Uterus (tissue), 4 donors: ENCODE data around the gene GLOD4. TPM values are rescaled to one million over a fixed set of nuclear protein-coding genes. Genes with fewer than 3 reads are reported as not detected.
A peak's percentile ranks its signal among the peaks of the same experiment; 100 is the strongest.

Experiments
- DNase-seq, 2 donors: peaks; one replicate each; pipeline ENCODE4 v3.0.0-alpha.2; 2019 to 2020
- H3K27ac ChIP-seq, 2 donors: fragments of 200-600 bp; sonication (generic); 1 replicate in 1 of 2; 2 replicates in 1 of 2; pipeline ENCODE4 v1.5.1; 2016 to 2018
- H3K27me3 ChIP-seq, 2 donors: fragments of 200-600 bp; sonication (generic); one replicate each; pipeline ENCODE4 v1.5.1; 2018 to 2019; ENCODE audit warnings: control low read depth in 1 of 2
- H3K36me3 ChIP-seq, 2 donors: fragments of 200-600 bp; sonication (generic); one replicate each; pipeline ENCODE4 v1.5.1; 2019; ENCODE audit warnings: control low read depth in 1 of 2
- H3K4me1 ChIP-seq, 2 donors: fragments of 200-600 bp; sonication (generic); one replicate each; pipeline ENCODE4 v1.5.1; 2018 to 2019; ENCODE audit warnings: control low read depth in 1 of 2
- H3K4me3 ChIP-seq, 2 donors: fragments of 200-600 bp; sonication (generic); 1 replicate in 1 of 2; 2 replicates in 1 of 2; pipeline ENCODE4 v1.5.1; 2018 to 2019; ENCODE audit warnings: mild to moderate bottlenecking in 1 of 2
- H3K9me3 ChIP-seq, 2 donors: fragments of 200-600 bp; sonication (generic); one replicate each; pipeline ENCODE4 v1.5.1; 2019; ENCODE audit warnings: control low read depth in 1 of 2
- CTCF ChIP-seq, 4 experiments: fragments of 200-600 bp in 2 of 4; fragments of 450-650 bp in 2 of 4; sonication (generic) in 2 of 4; IDR thresholded peaks; one replicate each; pipeline ENCODE4 v1.5.1; 2016 to 2019; ENCODE audit warnings: antibody characterized with exemption in 4 of 4, mild to moderate bottlenecking in 2 of 4, moderate library complexity in 1 of 4
- POLR2A ChIP-seq, 2 donors: fragments of 450-650 bp; IDR thresholded peaks; one replicate each; pipeline ENCODE4 v1.6.1; 2016; ENCODE audit warnings: antibody characterized with exemption in 2 of 2, mild to moderate bottlenecking in 1 of 2, moderate library complexity in 1 of 2
- intact Hi-C: fragments of 100-400 bp; cut with DNase I; formaldehyde crosslinking; loops from one replicate; pipeline ENCODE4 v1.15.1; 2023; ENCODE audit warnings: low total_unique reads
- total RNA-seq, 4 donors: library from RNA; depleted of rRNA in 3 of 4; stranded (reverse); fragments of >200 nt in 3 of 4; gene quantifications; one replicate each; pipeline versions ENCODE4 v1.1.0 to v1.2.4, GENCODE V29; 2014 to 2023
- donor health status: DM: yes; HTN: yes; CAD: no.

The GLOD4 gene
- total RNA-seq, 4 donors from 2014 or later, result 16.4 to 77.4 (median 35.8) TPM

DNA sequence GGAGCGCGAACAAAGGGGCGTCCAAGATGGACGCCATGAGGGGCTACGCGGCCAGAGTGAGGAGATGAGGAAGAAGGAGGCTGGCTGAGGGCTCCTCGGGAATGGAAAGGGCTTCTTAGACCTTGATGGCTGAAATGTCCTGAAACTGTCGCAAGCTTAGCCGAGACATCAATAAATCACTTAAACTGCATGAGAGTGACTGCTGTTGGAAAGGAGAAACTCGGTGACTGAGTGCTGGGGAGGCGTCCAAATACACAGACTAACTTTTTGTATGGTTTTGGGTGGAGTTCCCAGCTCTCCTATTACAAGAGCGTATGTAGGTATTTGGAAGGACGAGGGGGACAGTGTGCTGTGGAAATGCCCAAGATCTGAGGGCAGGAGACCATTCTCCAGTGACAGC is 28.7 kb downstream of the GLOD4 start:
- Histone ChIP-seq H3K9me3 (no peaks in the 10 kb centered on the region), H3K36me3 (no peaks in the 10 kb centered on the region), H3K27me3 (no peaks in the 10 kb centered on the region), H3K4me3 (no peak overlapping the region), H3K4me1 (peaks cover 0 to 14% of the 10 kb centered on the region in 2 donors), H3K27ac (no peak overlapping the region)
- no peak for DNase-seq
- TF ChIP-seq CTCF (IDR thresholded peaks at IDR 0.05) (no peak), POLR2A (IDR thresholded peaks at IDR 0.05) (no peak)
- intact Hi-C loops, result no loop called here

GRCh38 chr17:752620-753219 is 29.4 kb downstream of the GLOD4 start:
- Histone ChIP-seq H3K4me1 (peaks cover 0 to 14% of the 10 kb centered on the region in 2 donors), H3K27ac (peak overlapping the region; percentile 75 to 91), H3K9me3 (no peaks in the 10 kb centered on the region), H3K36me3 (no peaks in the 10 kb centered on the region), H3K4me3 (peak overlapping the region; percentile 59 to 75), H3K27me3 (no peaks in the 10 kb centered on the region)
- intact Hi-C loops, result no loop called here
- peak; percentile 78 to 80 for DNase-seq
- TF ChIP-seq POLR2A (IDR thresholded peaks at IDR 0.05), result no peak
- no peak for TF ChIP-seq CTCF (IDR thresholded peaks at IDR 0.05)

- Histone ChIP-seq H3K27ac (peak within 1 kb of the TSS; percentile 75 to 91), H3K4me1 (peaks cover 0 to 14% of the 10 kb centered on the region in 2 donors), H3K27me3 (no peaks in the 10 kb centered on the region), H3K4me3 (peak within 1 kb of the TSS; percentile 59 to 75), H3K36me3 (no peaks in the 10 kb centered on the region), H3K9me3 (no peaks in the 10 kb centered on the region)
- intact Hi-C loops, result no loop called here
- TF ChIP-seq POLR2A (IDR thresholded peaks at IDR 0.05) (peak; percentile 66 to 83), CTCF (IDR thresholded peaks at IDR 0.05) (peak; percentile 92 to 97 (median 96))
- peak; percentile 88 to 95 for DNase-seq
Observed at GRCh38 chr17:752002-752619, 30.0 kb downstream of the GLOD4 start, which contains the start of gene GEMIN4. Gene GEMIN4, minus strand, starts transcription at chr17:752264. Its CDS starts 122 bp downstream, at chr17:752142.

- TF ChIP-seq CTCF (IDR thresholded peaks at IDR 0.05) (no peak), POLR2A (IDR thresholded peaks at IDR 0.05) (no peak)
- no peaks in the 10 kb centered on the region for H3K36me3 ChIP-seq
- intact Hi-C loops, result no loop called here
- peak overlapping the region; percentile 59 to 75 for H3K4me3 ChIP-seq
- no peaks in the 10 kb centered on the region for H3K9me3 ChIP-seq
- peaks cover 0 to 14% of the 10 kb centered on the region in 2 donors for H3K4me1 ChIP-seq
- H3K27ac ChIP-seq, result peak overlapping the region; percentile 75 to 91
- DNase-seq, result peak in 1 of 2 donors; percentile 44
- no peaks in the 10 kb centered on the region for H3K27me3 ChIP-seq
Observed at GRCh38 chr17:751269-752001, 30.6 kb downstream of the GLOD4 start.
